Stimulated activated CD8-positive, alpha-beta memory T cell treated with anti-CD3 and anti-CD28 coated beads, Interleukin-15, amount 100 ng/mL, for 4 hours (primary cell): Measurements from ENCODE around the gene LRIT3.

Source experiments
- DNase-seq, 2 donors: peaks; one replicate each; pipeline ENCODE4 v3.0.0-alpha.2; 2020; ENCODE audit warnings: low read depth in 2 of 2

Gene LRIT3

GRCh38 chr4:109902559-109903251 is 54.8 kb downstream of the LRIT3 start:
- no peak for DNase-seq

GRCh38 chr4:109908731-109909130 is 60.8 kb downstream of the LRIT3 start:
- DNase-seq = no peak

GRCh38 chr4:109910256-109910655 is 62.3 kb downstream of the LRIT3 start:
- no peak for DNase-seq

- no peak for DNase-seq
Observed at GRCh38 chr4:109912706-109913595, 65.0 kb downstream of the LRIT3 start, which contains the start of gene EGF. Gene EGF (plus strand): TSS chr4:109912883. CDS start chr4:109913336, 453 bp downstream.

DNA sequence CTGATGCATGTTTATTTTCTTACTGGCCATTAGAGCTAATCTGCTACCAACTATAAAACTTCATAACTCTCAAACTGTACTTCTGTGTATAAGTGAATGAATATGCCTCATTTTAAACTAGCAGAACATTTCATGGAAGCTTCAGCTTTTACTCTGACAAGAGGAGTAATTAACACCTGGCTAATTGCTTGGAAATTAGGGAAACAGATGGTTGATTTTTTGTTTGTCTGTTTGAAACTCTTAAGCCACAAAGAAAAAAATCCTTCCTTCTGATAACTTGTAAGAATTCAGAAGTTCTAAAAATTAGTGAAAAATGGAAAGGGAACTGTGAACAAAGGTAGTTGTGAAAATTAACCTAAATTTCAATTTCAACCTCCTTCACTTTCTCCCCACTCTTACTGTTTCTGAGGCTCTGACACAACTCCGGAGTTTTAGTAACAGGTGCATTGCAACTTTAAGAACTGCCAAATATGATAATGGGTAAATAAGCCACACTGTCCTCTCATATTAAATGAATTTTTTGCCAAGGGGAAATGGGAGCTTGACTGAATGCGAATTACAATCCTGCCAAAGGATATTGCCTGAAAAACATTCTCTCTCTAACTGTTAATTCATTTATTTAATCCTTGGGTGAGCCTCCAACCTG is 65.8 kb downstream of the LRIT3 start:
- DNase-seq = no peak

GRCh38 chr4:109914322-109914721 is 66.4 kb downstream of the LRIT3 start:
- no peak for DNase-seq

GRCh38 chr4:109915385-109916026 is 67.6 kb downstream of the LRIT3 start:
- DNase-seq = no peak

- no peak for DNase-seq
Observed at GRCh38 chr4:109916027-109916409, 68.1 kb downstream of the LRIT3 start.

DNA sequence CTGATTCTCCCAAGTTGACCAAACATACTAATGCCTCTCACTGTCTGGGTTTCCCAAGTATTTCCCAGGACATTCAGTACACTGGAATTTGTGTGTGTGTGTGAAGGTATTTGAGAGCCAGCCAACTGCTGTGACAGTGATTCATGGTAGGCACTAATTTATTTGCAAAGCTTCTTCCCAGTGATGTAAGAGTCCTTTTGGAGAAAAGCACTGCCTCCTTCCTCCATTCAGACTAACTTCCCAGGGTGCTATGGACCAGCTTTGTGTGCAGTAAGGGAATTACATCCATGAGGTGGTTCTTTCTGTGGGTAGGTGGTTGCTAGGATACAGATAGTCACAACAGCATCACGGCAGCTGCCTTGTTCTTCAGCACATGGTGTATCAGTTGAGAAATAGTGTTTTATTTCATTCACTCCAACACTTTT is 73.5 kb downstream of the LRIT3 start:
- no peak for DNase-seq
